ENCODE results near the gene B4GALNT4. TPM values are rescaled to one million over a fixed set of nuclear protein-coding genes. Genes with fewer than 3 reads are reported as not detected.

B4GALNT4 gene
- total RNA-seq, 2 experiments from 2014 or later: 4.2 to 6.0 TPM

DNA sequence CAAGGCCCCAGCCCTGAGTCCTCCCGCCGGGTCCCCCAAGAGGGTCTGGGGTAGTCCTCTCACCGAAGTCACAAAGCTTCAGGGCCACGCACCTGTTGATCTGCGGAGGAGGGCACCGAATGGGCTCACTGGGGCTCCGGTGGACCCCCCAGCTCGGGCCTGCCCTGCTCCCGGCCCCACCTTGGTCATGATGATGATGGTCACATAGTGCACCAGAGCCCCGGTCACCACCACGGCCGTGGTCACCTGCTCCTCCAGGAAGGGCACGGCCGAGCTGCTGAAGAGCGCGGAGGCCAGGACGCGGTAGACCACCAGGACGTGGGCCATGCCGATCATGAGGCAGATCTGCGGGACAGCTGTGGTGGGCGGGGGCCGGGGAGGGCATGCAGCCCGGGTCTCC is 59.0 kb downstream of the B4GALNT4 start:
- no peaks in the 10 kb centered on the region for H3K27me3 Mint-ChIP-seq
- ATAC-seq (ENCODE audit: poor library complexity): no peak
- POLR2A ChIA-PET: no interaction called here

DNA sequence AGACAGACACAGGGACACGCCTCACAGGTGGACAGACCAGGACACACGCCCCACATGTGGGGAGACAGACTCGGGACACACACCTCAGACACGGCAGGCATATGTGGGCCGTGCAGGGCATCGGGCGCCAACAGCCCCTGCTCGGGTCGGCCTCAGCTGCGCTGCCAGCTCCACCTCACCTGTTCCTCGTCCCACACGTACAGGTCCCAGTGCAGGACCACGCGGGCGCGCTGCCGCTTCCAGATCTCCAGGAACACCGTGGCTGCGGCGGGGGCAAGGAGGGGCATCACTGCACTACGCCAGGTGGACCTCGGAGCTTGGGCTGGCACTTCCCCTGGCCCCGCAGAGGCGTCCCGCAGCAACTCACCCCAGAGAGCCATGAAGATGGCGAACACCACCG is 60.1 kb downstream of the B4GALNT4 start:
- H3K4me3 ChIP-seq (ENCODE audit: low read length): no peak overlapping the region
- TF ChIP-seq, protein P1, sequence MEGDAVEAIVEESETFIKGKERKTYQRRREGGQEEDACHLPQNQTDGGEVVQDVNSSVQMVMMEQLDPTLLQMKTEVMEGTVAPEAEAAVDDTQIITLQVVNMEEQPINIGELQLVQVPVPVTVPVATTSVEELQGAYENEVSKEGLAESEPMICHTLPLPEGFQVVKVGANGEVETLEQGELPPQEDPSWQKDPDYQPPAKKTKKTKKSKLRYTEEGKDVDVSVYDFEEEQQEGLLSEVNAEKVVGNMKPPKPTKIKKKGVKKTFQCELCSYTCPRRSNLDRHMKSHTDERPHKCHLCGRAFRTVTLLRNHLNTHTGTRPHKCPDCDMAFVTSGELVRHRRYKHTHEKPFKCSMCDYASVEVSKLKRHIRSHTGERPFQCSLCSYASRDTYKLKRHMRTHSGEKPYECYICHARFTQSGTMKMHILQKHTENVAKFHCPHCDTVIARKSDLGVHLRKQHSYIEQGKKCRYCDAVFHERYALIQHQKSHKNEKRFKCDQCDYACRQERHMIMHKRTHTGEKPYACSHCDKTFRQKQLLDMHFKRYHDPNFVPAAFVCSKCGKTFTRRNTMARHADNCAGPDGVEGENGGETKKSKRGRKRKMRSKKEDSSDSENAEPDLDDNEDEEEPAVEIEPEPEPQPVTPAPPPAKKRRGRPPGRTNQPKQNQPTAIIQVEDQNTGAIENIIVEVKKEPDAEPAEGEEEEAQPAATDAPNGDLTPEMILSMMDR (IDR thresholded peaks at IDR 0.05): no peak
- ChIA-PET POLR2A (no interaction called here), CTCF (no interaction called here)
- H3K4me1 Mint-ChIP-seq (ENCODE audit: low read depth): no peaks in the 10 kb centered on the region
- H3K27me3 Mint-ChIP-seq: no peaks in the 10 kb centered on the region
- H3K36me3 Mint-ChIP-seq (ENCODE audit: low read depth): peaks cover 22% of the 10 kb centered on the region
- H3K27ac Mint-ChIP-seq: no peak overlapping the region
- DNase-seq (peak in 1 of 14 experiments; percentile 1), ATAC-seq (ENCODE audit: poor library complexity) (no peak)
- intact Hi-C loops (cut with DNase I, micrococcal nuclease): no loop called here
- no peak overlapping the region for H3K4me3 Mint-ChIP-seq
- H3K27me3 ChIP-seq (ENCODE audit: control insufficient read depth in 1 of 2, insufficient read depth in 2 of 2, low read length in 2 of 2): no peaks in the 10 kb centered on the region
- H3K27ac ChIP-seq (ENCODE audit: low read depth in 1 of 2, low read length in 2 of 2): no peak overlapping the region
- no peaks in the 10 kb centered on the region for H3K9me3 ChIP-seq (ENCODE audit: control insufficient read depth in 1 of 2, insufficient read depth in 1 of 2, low read length in 2 of 2)
- peaks cover 30% of the 10 kb centered on the region for H3K36me3 ChIP-seq (ENCODE audit: insufficient read depth, low read length)
- no peaks in the 10 kb centered on the region for H3K9me3 Mint-ChIP-seq
- H3K4me1 ChIP-seq (ENCODE audit: insufficient read depth, low read length): no peaks in the 10 kb centered on the region

More for the DNA sequence above, 59.0 kb downstream of the B4GALNT4 start:
- Mint-ChIP-seq H3K9me3 (no peaks in the 10 kb centered on the region), H3K27ac (no peak overlapping the region), H3K36me3 (ENCODE audit: low read depth) (peaks cover 26% of the 10 kb centered on the region), H3K4me3 (no peak overlapping the region), H3K4me1 (ENCODE audit: low read depth) (no peaks in the 10 kb centered on the region)
- peak in 1 of 14 experiments; percentile 2 for DNase-seq
- TF ChIP-seq, protein P1 (IDR thresholded peaks at IDR 0.05): no peak
- CTCF ChIA-PET: no interaction called here
- intact Hi-C loops (cut with DNase I, micrococcal nuclease): no loop called here
- Histone ChIP-seq H3K27me3 (ENCODE audit: control insufficient read depth in 1 of 2, insufficient read depth in 2 of 2, low read length in 2 of 2) (no peaks in the 10 kb centered on the region), H3K4me3 (ENCODE audit: low read length) (no peak overlapping the region), H3K9me3 (ENCODE audit: control insufficient read depth in 1 of 2, insufficient read depth in 1 of 2, low read length in 2 of 2) (no peaks in the 10 kb centered on the region), H3K36me3 (ENCODE audit: insufficient read depth, low read length) (peaks cover 36% of the 10 kb centered on the region), H3K27ac (ENCODE audit: low read depth in 1 of 2, low read length in 2 of 2) (no peak overlapping the region), H3K4me1 (ENCODE audit: insufficient read depth, low read length) (no peaks in the 10 kb centered on the region)

DNA sequence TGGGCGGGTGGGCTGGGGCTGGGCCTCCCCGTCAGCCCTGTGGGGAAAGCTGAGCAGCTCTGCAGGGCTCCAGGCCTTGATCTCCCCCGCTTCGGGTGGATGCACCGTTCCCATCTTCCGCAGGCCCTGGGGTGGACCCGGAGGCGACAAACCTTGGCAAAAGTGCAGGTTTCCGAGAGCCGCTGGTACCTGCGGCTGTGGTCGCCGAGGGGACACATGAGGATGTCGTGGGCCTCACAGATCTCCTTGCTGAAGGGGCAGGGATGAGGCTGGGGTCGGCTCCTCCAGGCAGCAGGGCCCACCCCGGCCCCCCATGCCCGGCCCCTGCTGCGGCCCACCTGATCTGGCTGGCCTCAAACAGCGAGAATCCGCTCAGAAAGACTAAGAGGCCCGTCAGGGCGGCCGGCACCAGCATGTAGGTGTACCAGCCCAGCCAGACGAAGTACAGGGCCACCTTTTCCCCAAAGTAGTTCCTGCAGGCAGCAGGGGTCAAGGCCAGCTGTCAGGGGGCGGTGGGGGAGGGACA is 60.7 kb downstream of the B4GALNT4 start:
- DNase-seq: no peak

More for the DNA sequence above, 60.7 kb downstream of the B4GALNT4 start:
- no peaks in the 10 kb centered on the region for H3K4me1 ChIP-seq (ENCODE audit: insufficient read depth, low read length)
- POLR2A ChIA-PET: no interaction called here
- intact Hi-C loops (cut with DNase I, micrococcal nuclease): no loop called here
- H3K27ac ChIP-seq (ENCODE audit: low read depth in 1 of 2, low read length in 2 of 2): no peak overlapping the region
- no peaks in the 10 kb centered on the region for H3K4me1 Mint-ChIP-seq (ENCODE audit: low read depth)
- no peak for ATAC-seq (ENCODE audit: poor library complexity)
- H3K27me3 ChIP-seq (ENCODE audit: control insufficient read depth in 1 of 2, insufficient read depth in 2 of 2, low read length in 2 of 2): no peaks in the 10 kb centered on the region
- H3K27me3 Mint-ChIP-seq: no peaks in the 10 kb centered on the region
- no peaks in the 10 kb centered on the region for H3K9me3 ChIP-seq (ENCODE audit: control insufficient read depth in 1 of 2, insufficient read depth in 1 of 2, low read length in 2 of 2)
- H3K4me3 ChIP-seq (ENCODE audit: low read length): no peak overlapping the region
- TF ChIP-seq, protein P1 (IDR thresholded peaks at IDR 0.05): no peak
- no peaks in the 10 kb centered on the region for H3K9me3 Mint-ChIP-seq
- CTCF ChIA-PET: no interaction called here
- no peak overlapping the region for H3K27ac Mint-ChIP-seq
- H3K4me3 Mint-ChIP-seq: no peak overlapping the region
- H3K36me3 ChIP-seq (ENCODE audit: insufficient read depth, low read length): peaks cover 29% of the 10 kb centered on the region
- H3K36me3 Mint-ChIP-seq (ENCODE audit: low read depth): peaks cover 18% of the 10 kb centered on the region

Other genes with a start within 250 kb of the B4GALNT4 start
- not detected for gene SCGB1C1, start 176.4 kb upstream of the B4GALNT4 start, total RNA-seq
- 10 to 100 TPM; 69.5 to 72.7 TPM for gene BET1L, start 162.1 kb upstream of the B4GALNT4 start, total RNA-seq
- 100 to 1,000 TPM in 1 of 2 experiments, 10 to 100 TPM in 1; 99.6 to 104 TPM for gene RIC8A, start 161.8 kb upstream of the B4GALNT4 start, total RNA-seq
- gene SIRT3, start 133.2 kb upstream of the B4GALNT4 start, total RNA-seq: 10 to 100 TPM; 16.4 to 18.0 TPM
- 10 to 100 TPM; 56.9 to 57.8 TPM for gene PSMD13, start 132.5 kb upstream of the B4GALNT4 start, total RNA-seq
- 10 to 100 TPM; 14.4 to 14.7 TPM for gene NLRP6, start 91.1 kb upstream of the B4GALNT4 start, total RNA-seq
- gene PGGHG, start 80.4 kb upstream of the B4GALNT4 start, total RNA-seq: 100 to 1,000 TPM; 670 to 671 TPM
- not detected for gene IFITM5, start 70.0 kb upstream of the B4GALNT4 start, total RNA-seq
- gene IFITM2, start 61.7 kb upstream of the B4GALNT4 start, total RNA-seq: 100 to 1,000 TPM; 364 to 383 TPM
- gene IFITM1, start 55.5 kb upstream of the B4GALNT4 start, total RNA-seq: 100 to 1,000 TPM; 286 to 306 TPM
- gene IFITM3, start 48.6 kb upstream of the B4GALNT4 start, total RNA-seq: 10 to 100 TPM; 15.9 to 20.1 TPM
- under 1 TPM in 1 of 2 experiments, not detected in 1; 0.60 TPM for gene PKP3, start 24.7 kb downstream of the B4GALNT4 start, total RNA-seq
- gene SIGIRR, start 45.5 kb downstream of the B4GALNT4 start, total RNA-seq: 100 to 1,000 TPM; 358 to 392 TPM
- 100 to 1,000 TPM; 109 to 114 TPM for gene ANO9, start 72.5 kb downstream of the B4GALNT4 start, total RNA-seq
- gene PTDSS2, start 80.8 kb downstream of the B4GALNT4 start, total RNA-seq: 10 to 100 TPM; 15.2 to 18.4 TPM
- gene RNH1, start 137.7 kb downstream of the B4GALNT4 start, total RNA-seq: 100 to 1,000 TPM; 131 to 132 TPM
- 10 to 100 TPM; 23.7 to 23.9 TPM for gene HRAS, start 166.1 kb downstream of the B4GALNT4 start, total RNA-seq
- gene LRRC56, start 168.0 kb downstream of the B4GALNT4 start, total RNA-seq: 1 to 10 TPM; 2.4 TPM
- gene LMNTD2, start 191.2 kb downstream of the B4GALNT4 start, total RNA-seq: 10 to 100 TPM in 1 of 2 experiments, 1 to 10 TPM in 1; 8.2 to 10.3 TPM
- 10 to 100 TPM; 14.1 to 15.7 TPM for gene RASSF7, start 191.5 kb downstream of the B4GALNT4 start, total RNA-seq
- 10 to 100 TPM; 37.1 to 37.6 TPM for gene PHRF1, start 207.0 kb downstream of the B4GALNT4 start, total RNA-seq
- gene IRF7, start 246.5 kb downstream of the B4GALNT4 start, total RNA-seq: 10 to 100 TPM; 36.5 to 37.7 TPM

Measured in CD4-positive, alpha-beta T cell (primary cell).